ENCODE results near the gene TAS1R3. TPM values are rescaled to one million over a fixed set of nuclear protein-coding genes. Genes with fewer than 3 reads are reported as not detected.

The TAS1R3 gene
- total RNA-seq, 1 experiment from 2014 or later: 0.28 TPM

- no peak overlapping the region for H2BK20ac ChIP-seq (ENCODE audit: low read depth, low read length, poor library complexity, severe bottlenecking)
- H2BK5ac ChIP-seq (ENCODE audit: insufficient read length, low read length): no peak overlapping the region
- no peak overlapping the region for H3K4me3 Mint-ChIP-seq
- no peak overlapping the region for H4K91ac ChIP-seq (ENCODE audit: insufficient read length, low read depth, low read length)
- no peak overlapping the region for H4K8ac ChIP-seq (replicated peaks; ENCODE audit: insufficient read length, low read depth, low read length)
- no peak overlapping the region for H3K27ac Mint-ChIP-seq
- H2BK120ac ChIP-seq (ENCODE audit: low read depth, low read length, poor library complexity, severe bottlenecking): no peak overlapping the region
- peaks cover 3% of the 10 kb centered on the region for H3K79me1 ChIP-seq (ENCODE audit: insufficient read depth, low read depth, low read length, poor library complexity, severe bottlenecking)
- no peak overlapping the region for H3K9ac ChIP-seq (ENCODE audit: extremely low read depth, insufficient read length, low read length)
- peaks cover 6% of the 10 kb centered on the region in 2 experiments for H3K4me1 Mint-ChIP-seq
- no peak overlapping the region; the same call in 1 of the 2 replicates for H3K14ac ChIP-seq (ENCODE audit: insufficient read depth, low read length)
- no peaks in the 10 kb centered on the region for H3K23me2 ChIP-seq (ENCODE audit: insufficient read length, low read depth, low read length, poor library complexity, severe bottlenecking)
- H3K56ac ChIP-seq (ENCODE audit: insufficient read length, low read depth, low read length): no peak overlapping the region
- no peak overlapping the region for H3T11ph ChIP-seq (ENCODE audit: low read length)
- no peak for DNase-seq
- no peak overlapping the region for H2AFZ ChIP-seq (ENCODE audit: low read length)
- H3K23ac ChIP-seq (ENCODE audit: insufficient read length, low read depth, low read length): no peak overlapping the region
- no peaks in the 10 kb centered on the region for H3K27me3 Mint-ChIP-seq (ENCODE audit: low read depth)
- no peaks in the 10 kb centered on the region for H4K20me1 ChIP-seq (ENCODE audit: control insufficient read depth, insufficient read depth, insufficient read length)
- no peak for TF ChIP-seq CTCF (conservative IDR thresholded peaks at IDR 0.05)
- H3K79me2 ChIP-seq (ENCODE audit: insufficient read depth, low read length): no peaks in the 10 kb centered on the region
- H3K27ac ChIP-seq (ENCODE audit: insufficient read length, low read depth, low read length): no peak overlapping the region
- H3K18ac ChIP-seq (ENCODE audit: insufficient read length, low read depth, low read length): no peak overlapping the region
- H2AK5ac ChIP-seq (ENCODE audit: insufficient read length, low read length): no peak overlapping the region
- no peak overlapping the region for H4K5ac ChIP-seq (ENCODE audit: insufficient read length, low read depth, low read length)
- WGBS (ENCODE audit: extremely low coverage, insufficient read length, low lambda C conversion rate): no CpG with 5 or more reads among the region's 8 CpGs
- H2BK12ac ChIP-seq (ENCODE audit: insufficient read length, low read depth, low read length): no peak overlapping the region
- peaks cover under 1 to 21% (median 6%) of the 10 kb centered on the region in 3 experiments; a peak in 6 of 7 replicates for H3K36me3 Mint-ChIP-seq (ENCODE audit: insufficient read depth in 1 of 3, low read depth in 3 of 3)
- no peak overlapping the region for H2BK15ac ChIP-seq (ENCODE audit: low read depth, low read length)
- H3K9me3 Mint-ChIP-seq: no peaks in the 10 kb centered on the region
- H3K9me3 ChIP-seq (ENCODE audit: control insufficient read depth, low read depth, low read length): no peaks in the 10 kb centered on the region
- no peak overlapping the region for H3K4me2 ChIP-seq (ENCODE audit: insufficient read depth, insufficient read length, low read length)
- no peaks in the 10 kb centered on the region for H3K27me3 ChIP-seq (ENCODE audit: insufficient read depth, low read length)
- no peaks in the 10 kb centered on the region for H3K4me1 ChIP-seq (ENCODE audit: insufficient read depth, low read length)
- no peak overlapping the region for H3K4ac ChIP-seq (ENCODE audit: low read depth, low read length)
Measured at GRCh38 chr1:1381294-1381693, 50.2 kb downstream of the TAS1R3 start.

Small RNA genes lying within 50 kb of the gene (microRNA-seq; reads per million reads assigned to microRNA genes)
- gene MIR6726 (ENCODE audit: borderline microRNAs expressed) (not detected), gene MIR6727 (ENCODE audit: borderline microRNAs expressed) (not detected), gene MIR6808 (ENCODE audit: borderline microRNAs expressed) (not detected)

Other genes starting within 250 kb of the TAS1R3 start
- 10.1 and 12.3 TPM in 2 replicates for gene C1orf159, start 215.2 kb upstream of the TAS1R3 start, total RNA-seq (2021)
- gene TTLL10, start 157.4 kb upstream of the TAS1R3 start, total RNA-seq (2021): 0.68 and 0.79 TPM in 2 replicates
- gene TNFRSF18, start 124.7 kb upstream of the TAS1R3 start, total RNA-seq (2021): 1.9 and 2.0 TPM in 2 replicates
- 0.24 and 0.33 TPM in 2 replicates for gene TNFRSF4, start 117.1 kb upstream of the TAS1R3 start, total RNA-seq (2021)
- gene SDF4, start 99.3 kb upstream of the TAS1R3 start, total RNA-seq (2021): 82.0 and 84.7 TPM in 2 replicates
- 27.0 and 27.1 TPM in 2 replicates for gene B3GALT6, start 99.0 kb upstream of the TAS1R3 start, total RNA-seq (2021)
- 4.4 and 4.7 TPM in 2 replicates for gene C1QTNF12, start 84.6 kb upstream of the TAS1R3 start, total RNA-seq (2021)
- 83.4 and 84.0 TPM in 2 replicates for gene UBE2J2, start 57.4 kb upstream of the TAS1R3 start, total RNA-seq (2021)
- gene SCNN1D, start 50.8 kb upstream of the TAS1R3 start, total RNA-seq (2021): 4.0 and 5.8 TPM in 2 replicates
- 39.5 and 41.4 TPM in 2 replicates for gene ACAP3, start 23.4 kb upstream of the TAS1R3 start, total RNA-seq (2021)
- gene PUSL1, start 22.7 kb upstream of the TAS1R3 start, total RNA-seq (2021): 38.0 and 40.9 TPM in 2 replicates
- gene INTS11, start 6.6 kb upstream of the TAS1R3 start, total RNA-seq (2021): 138 and 139 TPM in 2 replicates
- 14.0 and 15.0 TPM in 2 replicates for gene CPTP, start 6.5 kb upstream of the TAS1R3 start, total RNA-seq (2021)
- 66.5 and 71.0 TPM in 2 replicates for gene DVL1, start 18.1 kb downstream of the TAS1R3 start, total RNA-seq (2021)
- 8.1 and 9.6 TPM in 2 replicates for gene MXRA8, start 27.3 kb downstream of the TAS1R3 start, total RNA-seq (2021)
- 196 and 209 TPM in 2 replicates for gene AURKAIP1, start 43.9 kb downstream of the TAS1R3 start, total RNA-seq (2021)
- 160 and 173 TPM in 2 replicates for gene CCNL2, start 68.1 kb downstream of the TAS1R3 start, total RNA-seq (2021)
- 156 and 162 TPM in 2 replicates for gene MRPL20, start 76.0 kb downstream of the TAS1R3 start, total RNA-seq (2021)
- gene ANKRD65, start 90.0 kb downstream of the TAS1R3 start, total RNA-seq (2021): 3.1 and 3.2 TPM in 2 replicates
- gene VWA1, start 104.4 kb downstream of the TAS1R3 start, total RNA-seq (2021): 55.6 and 57.1 TPM in 2 replicates
- 7.5 and 7.7 TPM in 2 replicates for gene ATAD3C, start 118.4 kb downstream of the TAS1R3 start, total RNA-seq (2021)
- gene ATAD3B, start 140.5 kb downstream of the TAS1R3 start, total RNA-seq (2021): 76.8 and 78.6 TPM in 2 replicates
- 55.8 and 59.4 TPM in 2 replicates for gene ATAD3A, start 180.9 kb downstream of the TAS1R3 start, total RNA-seq (2021)
- gene TMEM240, start 209.3 kb downstream of the TAS1R3 start, total RNA-seq (2021): 7.7 and 8.7 TPM in 2 replicates
- gene SSU72, start 243.6 kb downstream of the TAS1R3 start, total RNA-seq (2021): 179 and 186 TPM in 2 replicates